Endodermal cell (in vitro differentiated cells): ENCODE data around the gene C12orf42. TPM values are rescaled to one million over a fixed set of nuclear protein-coding genes. Genes with fewer than 3 reads are reported as not detected.

Experiments used
- DNase-seq: peaks from one replicate; pipeline ENCODE4 v3.0.0-alpha.2; 2017
- H3K27ac ChIP-seq: 2 replicates; pipeline ENCODE4 v1.5.1; 2013; ENCODE audit warnings: mild to moderate bottlenecking, low read depth, low read length, moderate library complexity
- H3K27me3 ChIP-seq: 2 replicates; pipeline ENCODE4 v1.6.1; 2013; ENCODE audit warnings: mild to moderate bottlenecking, low read length, moderate library complexity; ENCODE audit not compliant: insufficient read depth, control insufficient read depth, poor library complexity, severe bottlenecking
- H3K36me3 ChIP-seq: 2 replicates; pipeline ENCODE4 v1.7.0; 2013; ENCODE audit warnings: mild to moderate bottlenecking, low read length, moderate library complexity; ENCODE audit not compliant: control insufficient read depth, insufficient read depth
- H3K4me1 ChIP-seq: one replicate; pipeline ENCODE4 v1.7.0; 2013; ENCODE audit warnings: low read length; ENCODE audit not compliant: control insufficient read depth, insufficient read depth
- H3K4me3 ChIP-seq: 2 replicates; pipeline ENCODE4 v1.5.1; 2013; ENCODE audit warnings: mild to moderate bottlenecking, low read length, moderate library complexity
- H3K9ac ChIP-seq: 2 replicates; pipeline ENCODE4 v1.6.1; 2013; ENCODE audit warnings: mild to moderate bottlenecking, low read length, moderate library complexity; ENCODE audit not compliant: poor library complexity, severe bottlenecking; ENCODE audit errors: extremely low read depth
- H3K9me3 ChIP-seq: 2 replicates; pipeline ENCODE4 v1.6.1; 2013; ENCODE audit warnings: mild to moderate bottlenecking, low read length, moderate library complexity; ENCODE audit not compliant: control insufficient read depth
- H3K27ac Mint-ChIP-seq: 2 replicates; pipeline ENCODE4 v1.8.0; 2020; ENCODE audit warnings: mixed read lengths
- H3K27me3 Mint-ChIP-seq: 2 replicates; pipeline ENCODE4 v1.8.0; 2021; ENCODE audit warnings: mild to moderate bottlenecking, mixed read lengths; ENCODE audit not compliant: insufficient read depth
- H3K36me3 Mint-ChIP-seq: 2 replicates; pipeline ENCODE4 v1.8.0; 2020; ENCODE audit warnings: low read depth, mixed read lengths
- H3K4me1 Mint-ChIP-seq: 2 replicates; pipeline ENCODE4 v1.8.0; 2020; ENCODE audit warnings: mixed read lengths
- H3K4me3 Mint-ChIP-seq: 2 replicates; pipeline ENCODE4 v1.8.0; 2020; ENCODE audit warnings: mild to moderate bottlenecking, moderate library complexity, mixed read lengths
- H3K9me3 Mint-ChIP-seq: 2 replicates; pipeline ENCODE4 v1.8.0; 2020; ENCODE audit warnings: mild to moderate bottlenecking, mixed read lengths
- WGBS, 2 experiments: methylation state at CpG; one replicate each; pipeline versions ENCODE4 v1.1.5 to v1.1.7; 2013; ENCODE audit warnings: missing lambda C conversion rate in 2 of 2, mixed read lengths in 1 of 2; ENCODE audit not compliant: insufficient coverage in 1 of 2, insufficient read length in 1 of 2; 5-methylcytosine and 5-hydroxymethylcytosine counted together
- total RNA-seq, 2 donors: library from RNA; stranded (reverse); fragmentation: NEBNext Ultra II Directional in 1 of 2; extraction: Animal tissue kit (Norgen Biotek cat#: 25700) in 1 of 2; gene quantifications; 2 replicates in 1 of 2; 3 replicates in 1 of 2; pipeline ENCODE4 v1.2.1, GENCODE V29; 2021
- TF ChIP-seq, protein P1 (sequence below): fragments of 200-600 bp; sonication (generic); conservative IDR thresholded peaks from 2 replicates; pipeline ENCODE4 v1.5.0; 2021; ENCODE audit warnings: antibody characterized with exemption, mild to moderate bottlenecking

The C12orf42 gene
- total RNA-seq, 2 donors from 2014 or later = not detected

DNA sequence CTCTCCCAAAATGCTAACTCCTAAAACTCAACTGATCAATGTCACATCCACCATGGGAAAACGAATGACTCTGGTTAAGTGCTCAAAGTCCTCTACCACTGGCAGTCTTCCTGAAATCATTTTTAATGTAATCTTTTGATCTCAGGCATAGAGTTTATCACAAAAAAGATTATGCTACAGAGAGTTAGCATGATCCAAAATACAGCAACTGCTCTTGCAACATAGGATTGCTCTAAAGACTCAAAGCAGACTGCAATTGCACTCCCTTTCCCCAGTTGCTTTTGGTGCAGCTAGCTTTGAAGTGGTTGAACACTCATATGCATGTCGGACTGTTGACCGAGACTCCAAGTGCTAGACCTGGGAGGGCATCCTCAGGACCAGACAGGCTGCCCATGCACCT lies 109.3 kb downstream of the C12orf42 start:
- no peaks in the 10 kb centered on the region for H3K27me3 Mint-ChIP-seq
- Histone ChIP-seq H3K9me3 (no peaks in the 10 kb centered on the region), H3K4me3 (no peak overlapping the region), H3K27me3 (no peaks in the 10 kb centered on the region), H3K27ac (no peak overlapping the region), H3K4me1 (no peaks in the 10 kb centered on the region), H3K9ac (no peak overlapping the region), H3K36me3 (no peaks in the 10 kb centered on the region)
- no peak for DNase-seq
- TF ChIP-seq, protein P1, sequence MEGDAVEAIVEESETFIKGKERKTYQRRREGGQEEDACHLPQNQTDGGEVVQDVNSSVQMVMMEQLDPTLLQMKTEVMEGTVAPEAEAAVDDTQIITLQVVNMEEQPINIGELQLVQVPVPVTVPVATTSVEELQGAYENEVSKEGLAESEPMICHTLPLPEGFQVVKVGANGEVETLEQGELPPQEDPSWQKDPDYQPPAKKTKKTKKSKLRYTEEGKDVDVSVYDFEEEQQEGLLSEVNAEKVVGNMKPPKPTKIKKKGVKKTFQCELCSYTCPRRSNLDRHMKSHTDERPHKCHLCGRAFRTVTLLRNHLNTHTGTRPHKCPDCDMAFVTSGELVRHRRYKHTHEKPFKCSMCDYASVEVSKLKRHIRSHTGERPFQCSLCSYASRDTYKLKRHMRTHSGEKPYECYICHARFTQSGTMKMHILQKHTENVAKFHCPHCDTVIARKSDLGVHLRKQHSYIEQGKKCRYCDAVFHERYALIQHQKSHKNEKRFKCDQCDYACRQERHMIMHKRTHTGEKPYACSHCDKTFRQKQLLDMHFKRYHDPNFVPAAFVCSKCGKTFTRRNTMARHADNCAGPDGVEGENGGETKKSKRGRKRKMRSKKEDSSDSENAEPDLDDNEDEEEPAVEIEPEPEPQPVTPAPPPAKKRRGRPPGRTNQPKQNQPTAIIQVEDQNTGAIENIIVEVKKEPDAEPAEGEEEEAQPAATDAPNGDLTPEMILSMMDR = no peak
- H3K4me3 Mint-ChIP-seq = no peak overlapping the region
- 87 to 96% methylated on average over 3 of the region's 3 CpGs for WGBS, 2 experiments
- no peaks in the 10 kb centered on the region for H3K9me3 Mint-ChIP-seq
- H3K36me3 Mint-ChIP-seq = no peaks in the 10 kb centered on the region
- H3K27ac Mint-ChIP-seq = no peak overlapping the region
- peaks cover 3% of the 10 kb centered on the region for H3K4me1 Mint-ChIP-seq

DNA sequence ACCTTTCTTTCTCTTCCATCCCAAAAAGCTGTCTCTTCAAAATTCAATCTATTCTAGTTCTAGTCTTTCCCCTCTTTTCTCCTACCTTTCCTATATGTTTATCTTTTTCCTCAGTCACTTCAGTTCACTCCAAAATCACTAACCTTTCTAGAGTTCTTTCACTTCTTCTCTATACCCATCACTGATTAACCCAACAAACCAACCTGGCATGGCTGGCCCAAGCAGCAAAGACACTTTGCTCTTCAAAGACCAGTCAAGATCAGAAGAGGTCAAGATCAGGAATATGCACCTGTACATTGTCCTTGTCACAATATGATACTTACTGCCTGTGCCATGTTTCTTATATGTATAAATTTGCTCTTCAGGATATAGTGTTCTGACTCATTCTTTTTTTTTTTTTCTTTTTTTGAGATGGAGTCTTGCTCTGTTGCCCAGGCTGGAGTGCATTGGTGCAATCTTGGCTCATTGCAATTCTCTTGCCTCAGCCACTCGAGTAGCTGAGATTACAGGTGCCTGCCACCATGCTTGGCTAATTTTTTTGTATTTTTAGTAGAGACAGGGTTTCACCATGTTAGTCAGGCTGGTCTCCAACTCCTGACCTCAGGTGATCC lies 112.9 kb downstream of the C12orf42 start:
- Histone ChIP-seq H3K27ac (no peak overlapping the region), H3K9me3 (no peaks in the 10 kb centered on the region), H3K4me1 (no peaks in the 10 kb centered on the region), H3K36me3 (no peaks in the 10 kb centered on the region), H3K4me3 (no peak overlapping the region), H3K27me3 (no peaks in the 10 kb centered on the region), H3K9ac (no peak overlapping the region)
- no peak for DNase-seq
- no peaks in the 10 kb centered on the region for H3K9me3 Mint-ChIP-seq
- H3K36me3 Mint-ChIP-seq = no peaks in the 10 kb centered on the region
- TF ChIP-seq, protein P1 = no peak
- no peaks in the 10 kb centered on the region for H3K27me3 Mint-ChIP-seq
- no peak overlapping the region for H3K4me3 Mint-ChIP-seq
- 75% methylated on average over 1 of the region's 1 CpG; no CpG with 5 or more reads in 1 of the 2 experiments for WGBS, 2 experiments
- no peak overlapping the region for H3K27ac Mint-ChIP-seq
- peaks cover 21% of the 10 kb centered on the region for H3K4me1 Mint-ChIP-seq

DNA sequence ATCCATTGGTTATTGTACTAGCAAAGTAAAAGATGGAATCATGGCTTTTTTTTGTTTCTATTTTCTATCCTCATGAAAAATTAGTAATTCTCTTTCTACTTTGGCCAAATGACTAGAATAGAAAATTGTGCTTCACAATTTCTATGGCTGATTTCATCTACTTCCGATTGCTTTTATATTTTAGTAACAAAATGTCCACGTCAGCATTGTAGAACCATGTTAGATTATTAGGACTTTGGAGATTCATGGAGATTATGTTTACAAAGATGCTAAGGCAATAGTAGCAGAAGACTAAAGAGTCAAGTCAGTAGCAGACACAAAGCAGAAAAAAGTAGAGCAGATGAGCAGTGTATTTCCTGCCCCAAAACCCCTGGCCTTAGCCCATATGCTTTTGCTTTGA lies 113.6 kb downstream of the C12orf42 start:
- H3K36me3 ChIP-seq = no peaks in the 10 kb centered on the region
- H3K27me3 Mint-ChIP-seq = no peaks in the 10 kb centered on the region
- no peaks in the 10 kb centered on the region for H3K27me3 ChIP-seq
- H3K27ac ChIP-seq = no peak overlapping the region
- H3K9ac ChIP-seq = no peak overlapping the region
- no peak overlapping the region for H3K27ac Mint-ChIP-seq
- H3K9me3 Mint-ChIP-seq = no peaks in the 10 kb centered on the region
- H3K4me1 Mint-ChIP-seq = peaks cover 25% of the 10 kb centered on the region
- H3K4me3 ChIP-seq = no peak overlapping the region
- no peaks in the 10 kb centered on the region for H3K9me3 ChIP-seq
- no peak for DNase-seq
- no peaks in the 10 kb centered on the region for H3K36me3 Mint-ChIP-seq
- H3K4me1 ChIP-seq = peaks cover 7% of the 10 kb centered on the region
- TF ChIP-seq, protein P1 = no peak
- no peak overlapping the region for H3K4me3 Mint-ChIP-seq
- 96 to 100% methylated on average over 1 to 2 of the region's 2 CpGs for WGBS, 2 experiments
